HEK293 (cell line): ENCODE results near the gene CASS4.

Experiments used
- CTCF ChIA-PET: fragments of 350-600 bp; formaldehyde crosslinking; extraction: SDS; loops from one replicate; lab custom pipeline; 2021; ENCODE audit warnings: antibody characterized with exemption; lab: Yijun Ruan, JAX
- POLR2A ChIA-PET: fragments of 300-600 bp; formaldehyde crosslinking; extraction: SDS; loops from one replicate; lab custom pipeline; 2020; ENCODE audit warnings: antibody characterized with exemption, inconsistent platforms; lab: Yijun Ruan, JAX
- H3K27ac ChIP-seq: fragments of 200-500 bp; sonication (Bioruptor generic); 2 replicates; pipeline ENCODE4 v1.5.1; 2014; ENCODE audit warnings: low read depth, low read length, control low read depth, inconsistent platforms; ENCODE audit errors: extremely low read depth
- H3K36me3 ChIP-seq, 2 experiments: fragments of 200-500 bp in 1 of 2; sonication (Bioruptor generic) in 1 of 2; 1 replicate in 1 of 2; 2 replicates in 1 of 2; pipeline ENCODE4 v1.5.1; 2014 to 2017; ENCODE audit warnings: inconsistent platforms in 2 of 2, low read length in 2 of 2; ENCODE audit not compliant: control insufficient read depth in 2 of 2, insufficient read depth in 1 of 2
- H3K4me1 ChIP-seq: fragments of 200-500 bp; sonication (Bioruptor generic); 2 replicates; pipeline ENCODE4 v1.5.1; 2014; ENCODE audit warnings: mild to moderate bottlenecking, low read length, inconsistent platforms; ENCODE audit not compliant: control insufficient read depth, insufficient read depth
- H3K4me3 ChIP-seq: 2 replicates; pipeline ENCODE4 v1.5.1; 2011; ENCODE audit warnings: low read depth, mild to moderate bottlenecking, control low read depth, low read length, moderate library complexity
- H3K9me3 ChIP-seq: fragments of 200-500 bp; sonication (Bioruptor generic); 2 replicates; pipeline ENCODE4 v1.5.1; 2014; ENCODE audit warnings: low read depth, low read length, inconsistent platforms; ENCODE audit not compliant: control insufficient read depth, insufficient read depth
- OVOL3 ChIP-seq: fragments of 450-650 bp; formaldehyde crosslinking; IDR thresholded peaks from 2 replicates; pipeline ENCODE4 v1.5.1; 2016; ENCODE audit warnings: missing biosample characterization, missing genetic modification characterization
- REPIN1 ChIP-seq: fragments of 450-650 bp; formaldehyde crosslinking; IDR thresholded peaks from 2 replicates; pipeline ENCODE4 v1.5.1; 2017; ENCODE audit warnings: missing biosample characterization, missing genetic modification characterization, low read depth
- TCF7L2 ChIP-seq: IDR thresholded peaks from 2 replicates; pipeline ENCODE4 v1.6.1; 2011; ENCODE audit warnings: low read depth, mild to moderate bottlenecking, inconsistent platforms, low read length, moderate library complexity, borderline replicate concordance
- TRIM28 ChIP-seq: IDR thresholded peaks from 2 replicates; pipeline ENCODE4 v1.6.1; 2011; ENCODE audit warnings: low read length, control low read depth, borderline replicate concordance
- YY2 ChIP-seq: fragments of 450-650 bp; formaldehyde crosslinking; IDR thresholded peaks from 2 replicates; pipeline ENCODE4 v1.5.1; 2016; ENCODE audit warnings: missing biosample characterization, missing genetic modification characterization
- ZBTB1 ChIP-seq: fragments of 450-650 bp; formaldehyde crosslinking; IDR thresholded peaks from 2 replicates; pipeline ENCODE4 v1.5.1; 2016; ENCODE audit warnings: missing biosample characterization, missing genetic modification characterization
- ZEB2 ChIP-seq: fragments of 450-650 bp; formaldehyde crosslinking; IDR thresholded peaks from 2 replicates; pipeline ENCODE4 v1.5.1; 2016; ENCODE audit warnings: missing biosample characterization, missing genetic modification characterization
- ZFHX2 ChIP-seq: fragments of 450-650 bp; formaldehyde crosslinking; conservative IDR thresholded peaks from 2 replicates; pipeline ENCODE4 v1.5.1; 2016; ENCODE audit warnings: missing biosample characterization, missing genetic modification characterization
- ZIC2 ChIP-seq: fragments of 450-650 bp; formaldehyde crosslinking; IDR thresholded peaks from 2 replicates; pipeline ENCODE4 v1.5.1; 2016; ENCODE audit warnings: missing biosample characterization, missing genetic modification characterization
- ZNF133 ChIP-seq: fragments of 450-650 bp; formaldehyde crosslinking; IDR thresholded peaks from 2 replicates; pipeline ENCODE4 v1.5.1; 2016; ENCODE audit warnings: missing biosample characterization, missing genetic modification characterization
- ZNF140 ChIP-seq: fragments of 450-650 bp; formaldehyde crosslinking; IDR thresholded peaks from 2 replicates; pipeline ENCODE4 v1.5.1; 2016; ENCODE audit warnings: missing biosample characterization, missing genetic modification characterization
- ZNF157 ChIP-seq: fragments of 450-650 bp; formaldehyde crosslinking; IDR thresholded peaks from 2 replicates; pipeline ENCODE4 v1.5.1; 2016; ENCODE audit warnings: missing biosample characterization, missing genetic modification characterization
- ZNF214 ChIP-seq: fragments of 450-650 bp; formaldehyde crosslinking; IDR thresholded peaks from 2 replicates; pipeline ENCODE4 v1.5.1; 2017; ENCODE audit warnings: missing biosample characterization, mild to moderate bottlenecking, missing genetic modification characterization, borderline replicate concordance
- ZNF404 ChIP-seq: fragments of 450-650 bp; formaldehyde crosslinking; IDR thresholded peaks from 2 replicates; pipeline ENCODE4 v1.5.1; 2017; ENCODE audit warnings: missing biosample characterization, missing genetic modification characterization
- ZNF585B ChIP-seq: fragments of 450-650 bp; formaldehyde crosslinking; IDR thresholded peaks from 2 replicates; pipeline ENCODE4 v1.5.1; 2016; ENCODE audit warnings: missing biosample characterization, missing genetic modification characterization
- ZNF621 ChIP-seq: fragments of 450-650 bp; formaldehyde crosslinking; IDR thresholded peaks from 2 replicates; pipeline ENCODE4 v1.5.1; 2017; ENCODE audit warnings: missing biosample characterization, missing genetic modification characterization
- ZNF785 ChIP-seq: fragments of 450-650 bp; formaldehyde crosslinking; IDR thresholded peaks from 2 replicates; pipeline ENCODE4 v1.5.1; 2016; ENCODE audit warnings: missing biosample characterization, missing genetic modification characterization
- ZNF837 ChIP-seq: fragments of 450-650 bp; formaldehyde crosslinking; IDR thresholded peaks from 2 replicates; pipeline ENCODE4 v1.5.1; 2016; ENCODE audit warnings: missing biosample characterization, missing genetic modification characterization
- TF ChIP-seq, protein P1 (sequence below): sonication (generic); formaldehyde crosslinking; IDR thresholded peaks from 2 replicates; pipeline ENCODE4 v1.8.1; 2022; ENCODE audit warnings: mild to moderate bottlenecking, moderate library complexity, missing genetic modification reagents
- TF ChIP-seq, protein P2 (sequence below): IDR thresholded peaks from 2 replicates; pipeline ENCODE4 v1.6.1; 2011; ENCODE audit warnings: mild to moderate bottlenecking, low read depth, low read length, borderline replicate concordance
- TF ChIP-seq, protein P3 (sequence below): fragments of 450-650 bp; formaldehyde crosslinking; IDR thresholded peaks from 2 replicates; pipeline ENCODE4 v1.5.1; 2016; ENCODE audit warnings: missing biosample characterization, missing genetic modification characterization

CASS4 gene

GRCh38 chr20:56453352-56453751 is 41.3 kb downstream of the CASS4 start:
- no peak for TF ChIP-seq ZEB2 (tag by site-specific recombination)
- no peak for TF ChIP-seq TRIM28
- no peak for TF ChIP-seq ZNF404 (tag by site-specific recombination)
- no peak for TF ChIP-seq YY2 (tag by site-specific recombination)
- no peak for TF ChIP-seq ZNF157 (tag by site-specific recombination)
- no peak for TF ChIP-seq ZIC2 (tag by site-specific recombination)
- TF ChIP-seq, protein P1, sequence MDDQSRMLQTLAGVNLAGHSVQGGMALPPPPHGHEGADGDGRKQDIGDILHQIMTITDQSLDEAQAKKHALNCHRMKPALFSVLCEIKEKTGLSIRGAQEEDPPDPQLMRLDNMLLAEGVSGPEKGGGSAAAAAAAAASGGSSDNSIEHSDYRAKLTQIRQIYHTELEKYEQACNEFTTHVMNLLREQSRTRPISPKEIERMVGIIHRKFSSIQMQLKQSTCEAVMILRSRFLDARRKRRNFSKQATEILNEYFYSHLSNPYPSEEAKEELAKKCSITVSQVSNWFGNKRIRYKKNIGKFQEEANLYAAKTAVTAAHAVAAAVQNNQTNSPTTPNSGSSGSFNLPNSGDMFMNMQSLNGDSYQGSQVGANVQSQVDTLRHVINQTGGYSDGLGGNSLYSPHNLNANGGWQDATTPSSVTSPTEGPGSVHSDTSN (CRISPR knock-in tag) = no peak
- TF ChIP-seq ZFHX2 (tag by site-specific recombination) = no peak
- TF ChIP-seq ZNF585B (tag by site-specific recombination) = no peak
- TF ChIP-seq ZNF785 (tag by site-specific recombination) = no peak
- TF ChIP-seq, all 188 proteins: peak for 0
- CTCF ChIA-PET = interaction anchor here (0.7 kb wide), 1 partner anchor 18 kb away, joined by 4 read pairs; no protein-coding TSS in a partner anchor

DNA sequence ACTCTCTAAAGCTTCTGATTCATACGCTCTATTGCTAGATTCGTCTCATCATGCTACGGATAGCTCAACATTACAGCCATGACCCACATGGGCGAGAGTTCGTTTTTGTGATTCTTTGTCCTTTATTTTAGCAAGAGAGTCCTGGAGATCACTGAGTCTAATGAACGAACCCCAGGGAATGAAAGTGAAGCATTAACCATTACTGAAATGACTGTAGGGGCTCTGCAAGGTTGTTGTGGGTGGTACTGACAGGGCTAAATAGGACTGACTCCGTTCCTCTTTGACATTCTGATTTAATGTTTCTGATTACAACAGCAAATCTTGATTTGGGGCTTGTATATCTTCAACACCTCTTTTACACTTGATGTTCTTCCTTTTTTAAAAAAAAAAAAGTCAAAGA is 42.7 kb downstream of the CASS4 start:
- Histone ChIP-seq H3K36me3 (no peaks in the 10 kb centered on the region), H3K27ac (no peak overlapping the region), H3K9me3 (no peaks in the 10 kb centered on the region), H3K4me1 (no peaks in the 10 kb centered on the region), H3K4me3 (no peak overlapping the region)
- ChIA-PET CTCF (no interaction called here), POLR2A (no interaction called here)
- TF ChIP-seq YY2 (tag by site-specific recombination) = no peak
- TF ChIP-seq, protein P2, sequence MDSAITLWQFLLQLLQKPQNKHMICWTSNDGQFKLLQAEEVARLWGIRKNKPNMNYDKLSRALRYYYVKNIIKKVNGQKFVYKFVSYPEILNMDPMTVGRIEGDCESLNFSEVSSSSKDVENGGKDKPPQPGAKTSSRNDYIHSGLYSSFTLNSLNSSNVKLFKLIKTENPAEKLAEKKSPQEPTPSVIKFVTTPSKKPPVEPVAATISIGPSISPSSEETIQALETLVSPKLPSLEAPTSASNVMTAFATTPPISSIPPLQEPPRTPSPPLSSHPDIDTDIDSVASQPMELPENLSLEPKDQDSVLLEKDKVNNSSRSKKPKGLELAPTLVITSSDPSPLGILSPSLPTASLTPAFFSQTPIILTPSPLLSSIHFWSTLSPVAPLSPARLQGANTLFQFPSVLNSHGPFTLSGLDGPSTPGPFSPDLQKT = no peak
- TF ChIP-seq ZNF214 (tag by site-specific recombination) = no peak
- no peak for TF ChIP-seq ZNF621 (tag by site-specific recombination)
- TF ChIP-seq REPIN1 (tag by site-specific recombination) = no peak
- no peak for TF ChIP-seq TCF7L2
- TF ChIP-seq OVOL3 (tag by site-specific recombination) = no peak
- TF ChIP-seq ZNF133 = no peak
- no peak for TF ChIP-seq ZBTB1
- no peak for TF ChIP-seq ZNF837
- TF ChIP-seq, protein P3, sequence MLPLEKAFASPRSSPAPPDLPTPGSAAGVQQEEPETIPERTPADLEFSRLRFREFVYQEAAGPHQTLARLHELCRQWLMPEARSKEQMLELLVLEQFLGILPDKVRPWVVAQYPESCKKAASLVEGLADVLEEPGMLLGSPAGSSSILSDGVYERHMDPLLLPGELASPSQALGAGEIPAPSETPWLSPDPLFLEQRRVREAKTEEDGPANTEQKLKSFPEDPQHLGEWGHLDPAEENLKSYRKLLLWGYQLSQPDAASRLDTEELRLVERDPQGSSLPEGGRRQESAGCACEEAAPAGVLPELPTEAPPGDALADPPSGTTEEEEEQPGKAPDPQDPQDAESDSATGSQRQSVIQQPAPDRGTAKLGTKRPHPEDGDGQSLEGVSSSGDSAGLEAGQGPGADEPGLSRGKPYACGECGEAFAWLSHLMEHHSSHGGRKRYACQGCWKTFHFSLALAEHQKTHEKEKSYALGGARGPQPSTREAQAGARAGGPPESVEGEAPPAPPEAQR (tag by site-specific recombination) = no peak
- no peak for TF ChIP-seq ZNF140 (tag by site-specific recombination)

More at GRCh38 chr20:56453352-56453751, 41.3 kb downstream of the CASS4 start:
- Histone ChIP-seq H3K9me3 (no peaks in the 10 kb centered on the region), H3K36me3 (no peaks in the 10 kb centered on the region), H3K4me3 (no peak overlapping the region), H3K27ac (no peak overlapping the region), H3K4me1 (no peaks in the 10 kb centered on the region)
- POLR2A ChIA-PET = no interaction called here
